Measurements from ENCODE around the gene AKAP9. TPM values are rescaled to one million over a fixed set of nuclear protein-coding genes. Genes with fewer than 3 reads are reported as not detected.
"Not testable (repeated sequence)": the region's sequence is repeated elsewhere in the genome, so short reads cannot be mapped to it uniquely, and the experiment has no call there.

The AKAP9 gene
- total RNA-seq: 108 to 119 TPM (median 110 TPM) in 3 replicates

DNA sequence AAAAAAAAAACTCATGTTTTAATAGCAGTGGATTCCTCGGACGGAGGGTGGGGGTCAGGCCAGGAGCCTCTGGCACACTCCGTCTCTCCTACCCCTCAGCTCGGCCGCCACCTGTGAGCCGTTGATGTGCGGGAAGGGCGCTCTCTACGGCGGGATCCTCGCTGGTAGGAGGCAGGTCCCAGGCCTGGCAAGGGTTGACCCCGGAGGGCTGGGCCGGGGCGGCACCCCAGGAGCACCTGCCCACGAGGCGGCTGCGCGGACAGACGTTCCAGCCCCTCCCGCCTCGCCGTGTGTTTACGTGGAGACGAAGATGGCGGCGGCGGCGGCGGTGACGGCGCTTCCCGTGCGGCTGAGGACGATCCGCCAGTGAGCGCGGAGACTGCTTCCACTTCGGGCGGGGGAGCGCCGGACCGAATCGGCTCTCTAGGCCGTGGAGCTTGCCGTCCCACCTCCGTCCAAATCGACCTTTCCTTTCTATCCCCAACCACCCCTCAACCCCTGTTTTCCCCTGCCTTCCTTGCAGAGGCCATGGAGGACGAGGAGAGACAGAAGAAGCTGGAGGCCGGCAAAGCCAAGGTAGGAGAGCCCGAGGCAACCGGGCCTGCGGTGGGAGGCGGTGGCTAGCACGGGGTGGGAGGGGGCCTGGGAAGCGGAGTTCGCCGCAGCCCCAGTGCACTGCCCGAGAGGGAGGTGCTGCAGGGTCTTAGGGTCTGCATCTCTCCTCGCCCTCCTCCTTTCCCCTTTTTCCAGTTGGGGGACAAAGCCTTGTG lies at the start of gene AKAP9:
Gene AKAP9, plus strand, starts transcription at position 291 of the 770 bp plus-strand sequence. Its CDS starts 238 bp downstream, at position 529.
- Mint-ChIP-seq H3K4me3 (peak within 1 kb of the TSS; percentile 93), H3K9me3 (no peaks in the 10 kb centered on the region), H3K27me3 (ENCODE audit: low read depth) (peaks cover 2% of the 10 kb centered on the region), H3K4me1 (peaks cover 27% of the 10 kb centered on the region), H3K36me3 (no peaks in the 10 kb centered on the region), H3K27ac (peak within 1 kb of the TSS; percentile 96)
- TF ChIP-seq, protein P1, sequence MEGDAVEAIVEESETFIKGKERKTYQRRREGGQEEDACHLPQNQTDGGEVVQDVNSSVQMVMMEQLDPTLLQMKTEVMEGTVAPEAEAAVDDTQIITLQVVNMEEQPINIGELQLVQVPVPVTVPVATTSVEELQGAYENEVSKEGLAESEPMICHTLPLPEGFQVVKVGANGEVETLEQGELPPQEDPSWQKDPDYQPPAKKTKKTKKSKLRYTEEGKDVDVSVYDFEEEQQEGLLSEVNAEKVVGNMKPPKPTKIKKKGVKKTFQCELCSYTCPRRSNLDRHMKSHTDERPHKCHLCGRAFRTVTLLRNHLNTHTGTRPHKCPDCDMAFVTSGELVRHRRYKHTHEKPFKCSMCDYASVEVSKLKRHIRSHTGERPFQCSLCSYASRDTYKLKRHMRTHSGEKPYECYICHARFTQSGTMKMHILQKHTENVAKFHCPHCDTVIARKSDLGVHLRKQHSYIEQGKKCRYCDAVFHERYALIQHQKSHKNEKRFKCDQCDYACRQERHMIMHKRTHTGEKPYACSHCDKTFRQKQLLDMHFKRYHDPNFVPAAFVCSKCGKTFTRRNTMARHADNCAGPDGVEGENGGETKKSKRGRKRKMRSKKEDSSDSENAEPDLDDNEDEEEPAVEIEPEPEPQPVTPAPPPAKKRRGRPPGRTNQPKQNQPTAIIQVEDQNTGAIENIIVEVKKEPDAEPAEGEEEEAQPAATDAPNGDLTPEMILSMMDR (IDR thresholded peaks at IDR 0.05; ENCODE audit: unreplicated experiment): no peak
- DNase-seq (ENCODE audit: low spot score in 2 of 2, unreplicated experiment in 2 of 2): peak; percentile 54 to 83

DNA sequence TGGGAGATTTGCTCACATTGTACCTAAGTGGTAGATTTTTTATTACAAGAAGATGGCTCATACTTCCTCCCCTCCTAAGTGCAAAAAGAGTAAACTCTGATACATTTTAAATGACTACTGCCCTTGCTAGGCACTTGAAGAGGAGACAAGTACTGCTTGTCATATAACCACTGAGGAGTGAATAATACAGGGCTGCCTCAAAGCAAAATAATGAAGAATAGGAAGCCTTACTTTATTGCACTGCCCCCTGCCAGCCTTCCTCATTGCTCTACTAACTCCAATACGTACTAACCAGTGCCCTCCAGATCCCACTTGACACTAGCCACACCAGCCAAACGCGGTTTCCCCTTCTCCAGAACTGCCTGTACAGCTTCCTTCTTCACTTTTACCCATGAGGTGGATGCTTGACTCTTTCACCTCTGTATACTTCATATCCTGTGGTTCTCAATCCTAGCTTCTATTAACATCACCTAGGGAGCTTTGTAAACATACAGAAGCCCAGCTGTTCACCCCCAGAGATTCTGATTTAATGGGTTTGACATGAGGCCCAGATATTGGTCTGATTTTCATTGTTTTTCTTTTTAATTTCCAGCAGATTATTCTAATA lies 48.5 kb upstream of the AKAP9 start:
- DNase-seq (ENCODE audit: low spot score in 2 of 2, unreplicated experiment in 2 of 2): no peak
- peaks cover 28% of the 10 kb centered on the region for H3K4me1 Mint-ChIP-seq
- H3K36me3 Mint-ChIP-seq: peaks cover 1% of the 10 kb centered on the region

DNA sequence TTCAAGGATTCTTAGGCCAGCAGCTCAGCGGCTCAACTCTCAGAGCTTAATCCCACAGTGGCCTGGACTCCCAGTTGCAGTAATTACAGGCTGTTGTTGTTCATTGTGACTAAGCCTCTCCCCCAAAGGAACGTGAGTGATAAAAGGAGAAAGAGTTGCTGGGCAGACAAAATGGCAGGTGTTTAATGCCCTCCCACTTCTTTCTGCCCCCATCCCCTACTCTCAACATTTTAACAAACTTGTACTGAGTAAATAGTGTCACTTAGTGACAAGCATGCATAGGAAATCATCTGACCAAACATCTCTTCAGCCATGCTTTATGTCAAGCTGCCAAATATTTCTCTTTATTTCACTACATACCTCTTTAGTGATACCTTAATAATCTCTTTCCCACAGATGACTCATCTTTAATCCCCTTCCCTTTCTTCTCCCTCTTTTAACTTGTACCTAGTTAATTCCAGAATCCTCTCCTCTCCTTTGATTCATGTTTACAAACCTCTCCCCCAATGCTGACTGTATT lies 47.8 kb upstream of the AKAP9 start:
- peaks cover 28% of the 10 kb centered on the region for H3K4me1 Mint-ChIP-seq
- no peak for DNase-seq (ENCODE audit: low spot score in 2 of 2, unreplicated experiment in 2 of 2)
- no peaks in the 10 kb centered on the region for H3K27me3 Mint-ChIP-seq (ENCODE audit: low read depth)
- H3K27ac Mint-ChIP-seq: peak overlapping the region; percentile 81
- no peak overlapping the region for H3K4me3 Mint-ChIP-seq
- H3K36me3 Mint-ChIP-seq: peaks cover 1% of the 10 kb centered on the region
- TF ChIP-seq, protein P1 (IDR thresholded peaks at IDR 0.05; ENCODE audit: unreplicated experiment): no peak
- H3K9me3 Mint-ChIP-seq: peaks cover 4% of the 10 kb centered on the region

More for the DNA sequence above, 48.5 kb upstream of the AKAP9 start:
- Mint-ChIP-seq H3K9me3 (peaks cover 4% of the 10 kb centered on the region), H3K27me3 (ENCODE audit: low read depth) (no peaks in the 10 kb centered on the region), H3K27ac (peak overlapping the region; percentile 20), H3K4me3 (no peak overlapping the region)
- TF ChIP-seq, protein P1 (IDR thresholded peaks at IDR 0.05; ENCODE audit: unreplicated experiment): no peak

- not testable (repeated sequence) for H3K9me3 Mint-ChIP-seq; DNase-seq (ENCODE audit: low spot score in 2 of 2, unreplicated experiment in 2 of 2); H3K36me3 Mint-ChIP-seq; H3K4me3 Mint-ChIP-seq; H3K27me3 Mint-ChIP-seq (ENCODE audit: low read depth)
- Mint-ChIP-seq H3K4me1 (peaks cover 35% of the 10 kb centered on the region), H3K27ac (peak overlapping the region; percentile 26)
These were observed 47.0 kb upstream of the AKAP9 start for GRCh38 chr7:91893699-91894098.

- H3K27me3 Mint-ChIP-seq (ENCODE audit: low read depth): no peaks in the 10 kb centered on the region
- no peak for DNase-seq (ENCODE audit: low spot score in 2 of 2, unreplicated experiment in 2 of 2)
- peak overlapping the region; percentile 52 for H3K27ac Mint-ChIP-seq
- H3K9me3 Mint-ChIP-seq: peaks cover 4% of the 10 kb centered on the region
- TF ChIP-seq, protein P1 (IDR thresholded peaks at IDR 0.05; ENCODE audit: unreplicated experiment): no peak
- H3K36me3 Mint-ChIP-seq: peaks cover 1% of the 10 kb centered on the region
- H3K4me1 Mint-ChIP-seq: peaks cover 41% of the 10 kb centered on the region
- no peak overlapping the region for H3K4me3 Mint-ChIP-seq
These were observed 45.7 kb upstream of the AKAP9 start for GRCh38 chr7:91894781-91895480.
